Measurements from ENCODE around the gene TFDP1.

The TFDP1 gene

GRCh38 chr13:113557013-113557412 lies 27.5 kb upstream of the TFDP1 start:
- Mint-ChIP-seq H3K36me3 (ENCODE audit: low read depth) (peaks cover 8% of the 10 kb centered on the region), H3K9me3 (no peaks in the 10 kb centered on the region), H3K27ac (no peak overlapping the region), H3K27me3 (ENCODE audit: low read depth) (no peaks in the 10 kb centered on the region), H3K4me1 (peaks cover 5% of the 10 kb centered on the region), H3K4me3 (no peak overlapping the region)
- TF ChIP-seq CTCF (IDR thresholded peaks at IDR 0.05; ENCODE audit: unreplicated experiment in 3 of 3), result no peak

DNA sequence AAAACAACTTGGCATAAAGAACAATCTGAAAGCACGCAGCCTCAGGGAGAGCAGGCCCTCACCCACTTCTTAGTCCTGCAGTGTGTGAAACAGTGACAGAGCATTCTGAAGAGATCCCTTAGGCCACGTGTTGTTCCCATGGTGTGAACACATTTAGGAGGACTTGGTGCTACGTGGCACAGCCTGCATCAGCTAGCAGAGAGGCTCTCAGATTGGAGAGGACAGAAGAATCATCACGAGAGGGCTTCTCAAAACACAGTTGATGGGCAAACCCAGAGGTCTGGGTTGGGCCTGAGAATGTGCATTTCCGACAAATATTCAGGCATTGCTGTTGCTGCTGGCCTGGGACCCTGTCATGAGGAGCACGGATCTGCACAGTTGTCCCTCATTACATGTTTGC lies 26.1 kb upstream of the TFDP1 start:
- TF ChIP-seq CTCF (IDR thresholded peaks at IDR 0.05; ENCODE audit: unreplicated experiment in 3 of 3), result no peak
- H3K9me3 Mint-ChIP-seq, result no peaks in the 10 kb centered on the region
- no peak overlapping the region for H3K4me3 Mint-ChIP-seq
- peaks cover 1% of the 10 kb centered on the region for H3K36me3 Mint-ChIP-seq (ENCODE audit: low read depth)
- H3K4me1 Mint-ChIP-seq, result peaks cover 12% of the 10 kb centered on the region
- no peak overlapping the region for H3K27ac Mint-ChIP-seq
- H3K27me3 Mint-ChIP-seq (ENCODE audit: low read depth), result peaks cover 5% of the 10 kb centered on the region

- Mint-ChIP-seq H3K9me3 (no peaks in the 10 kb centered on the region), H3K36me3 (ENCODE audit: low read depth) (no peaks in the 10 kb centered on the region), H3K4me3 (no peak overlapping the region), H3K4me1 (peaks cover 15% of the 10 kb centered on the region), H3K27me3 (ENCODE audit: low read depth) (peaks cover 5% of the 10 kb centered on the region), H3K27ac (peak overlapping the region; percentile 25 to 58 (median 54))
- TF ChIP-seq CTCF (IDR thresholded peaks at IDR 0.05; ENCODE audit: unreplicated experiment in 3 of 3), result no peak
Observed at GRCh38 chr13:113559061-113559460, 25.5 kb upstream of the TFDP1 start.

DNA sequence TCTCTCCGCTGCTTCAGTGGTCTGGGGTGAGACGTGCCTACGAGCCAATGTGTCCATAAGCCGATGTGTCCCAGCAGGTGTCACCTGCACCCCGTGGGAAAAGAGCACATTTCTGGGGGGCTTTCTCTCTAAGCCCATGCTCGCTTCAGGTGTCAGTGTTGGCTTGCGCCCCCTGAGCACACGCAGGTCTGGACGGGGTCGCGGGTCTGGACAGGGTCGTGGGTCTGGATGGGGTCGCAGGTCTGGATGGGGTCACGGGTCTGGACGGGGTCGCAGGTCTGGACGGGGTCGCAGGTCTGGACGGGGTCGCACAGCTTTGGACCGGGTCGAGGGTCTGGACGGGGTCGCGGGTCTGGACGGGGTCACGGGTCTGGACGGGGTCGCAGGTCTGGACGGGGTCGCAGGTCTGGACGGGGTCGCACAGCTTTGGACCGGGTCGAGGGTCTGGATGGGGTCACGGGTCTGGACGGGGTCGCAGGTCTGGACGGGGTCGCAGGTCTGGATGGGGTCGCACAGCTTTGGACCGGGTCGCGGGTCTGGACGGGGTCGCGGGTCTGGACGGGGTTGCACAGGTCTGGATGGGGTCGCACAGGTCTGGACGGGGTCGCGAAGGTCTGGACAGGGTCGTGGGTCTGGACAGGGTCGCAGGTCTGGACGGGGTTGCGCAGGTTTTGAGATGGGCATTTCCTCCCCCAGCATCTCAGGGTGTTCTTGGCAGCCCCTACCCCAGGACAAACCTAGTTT lies 24.5 kb upstream of the TFDP1 start:
- Mint-ChIP-seq H3K9me3 (no peaks in the 10 kb centered on the region), H3K27ac (peak overlapping the region in 1 of 3 experiments; percentile 58), H3K4me3 (no peak overlapping the region), H3K4me1 (peaks cover 18% of the 10 kb centered on the region), H3K27me3 (ENCODE audit: low read depth) (peaks cover 5% of the 10 kb centered on the region), H3K36me3 (ENCODE audit: low read depth) (no peaks in the 10 kb centered on the region)
- TF ChIP-seq CTCF (IDR thresholded peaks at IDR 0.05; ENCODE audit: unreplicated experiment in 3 of 3), result no peak

DNA sequence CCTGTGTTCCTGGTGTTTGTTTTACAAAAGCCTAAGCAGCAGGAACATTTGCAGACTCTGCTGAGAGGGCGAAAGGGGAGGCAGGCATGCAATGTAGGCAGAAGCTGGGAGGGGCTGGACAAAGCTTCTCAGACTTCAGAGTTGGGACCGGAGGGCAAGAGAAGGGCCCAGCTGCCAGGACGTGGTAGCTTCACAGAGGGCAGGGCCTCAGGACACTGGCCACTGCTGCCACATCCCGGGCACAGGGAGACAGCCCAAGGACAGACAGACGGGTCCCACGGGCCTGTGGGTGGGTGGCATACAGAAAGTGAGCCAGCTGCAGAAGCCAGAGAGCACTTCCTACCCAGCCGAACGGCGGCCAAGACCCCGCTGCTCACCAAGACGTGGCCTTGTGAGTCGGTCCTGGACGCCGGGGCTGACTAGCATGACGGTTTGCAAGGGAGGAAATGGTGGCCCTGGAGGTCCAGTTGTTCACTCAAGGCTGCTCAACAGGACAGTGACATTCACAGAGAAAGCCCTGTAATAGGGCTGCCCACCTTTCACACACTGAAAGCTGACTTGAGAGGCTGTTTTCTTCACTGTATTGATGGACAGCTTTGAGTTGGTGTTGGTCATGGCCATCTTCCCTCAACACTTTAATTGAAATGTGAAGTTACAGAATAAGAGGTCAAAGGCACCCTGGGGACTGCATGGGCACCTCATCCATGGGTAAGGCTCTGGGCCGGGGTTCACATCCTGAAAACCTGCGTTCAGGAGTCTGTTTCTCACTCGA lies 23.7 kb upstream of the TFDP1 start:
- Mint-ChIP-seq H3K27me3 (ENCODE audit: low read depth) (peaks cover 5% of the 10 kb centered on the region), H3K27ac (peak overlapping the region in 1 of 3 experiments; percentile 58), H3K4me1 (peaks cover 18% of the 10 kb centered on the region), H3K9me3 (no peaks in the 10 kb centered on the region), H3K4me3 (no peak overlapping the region), H3K36me3 (ENCODE audit: low read depth) (no peaks in the 10 kb centered on the region)
- no peak for TF ChIP-seq CTCF (IDR thresholded peaks at IDR 0.05; ENCODE audit: unreplicated experiment in 3 of 3)

Measured in nephron (organoid).